GM15510 (cell line): ENCODE measurements around the gene KCNJ11.

ENCODE experiments used
- POLR2A ChIP-seq: IDR thresholded peaks from 3 replicates; pipeline ENCODE4 v1.6.1; 2011; ENCODE audit warnings: borderline replicate concordance; ENCODE audit not compliant: insufficient read length; ENCODE audit errors: extremely low read depth

The KCNJ11 gene

GRCh38 chr11:17353821-17354600 is 34.4 kb downstream of the KCNJ11 start:
- TF ChIP-seq POLR2A, result no peak

GRCh38 chr11:17352950-17353820 is 35.3 kb downstream of the KCNJ11 start:
- TF ChIP-seq POLR2A, result peak; percentile 24

GRCh38 chr11:17351510-17352176 is 36.8 kb downstream of the KCNJ11 start, which contains the start of gene NCR3LG1:
Gene NCR3LG1, plus strand, starts transcription at chr11:17351800. Its CDS starts 170 bp downstream, at chr11:17351970.
- TF ChIP-seq POLR2A, result no peak

- no peak for TF ChIP-seq POLR2A
These were observed 37.3 kb downstream of the KCNJ11 start for GRCh38 chr11:17351172-17351509.

- no peak for TF ChIP-seq POLR2A
These were observed 37.8 kb downstream of the KCNJ11 start for GRCh38 chr11:17350455-17351171.

- no peak for TF ChIP-seq POLR2A
These were observed 40.8 kb downstream of the KCNJ11 start for GRCh38 chr11:17347676-17348075.

GRCh38 chr11:17343907-17344306 is 44.6 kb downstream of the KCNJ11 start:
- no peak for TF ChIP-seq POLR2A

- no peak for TF ChIP-seq POLR2A
These were observed 45.2 kb downstream of the KCNJ11 start for GRCh38 chr11:17343257-17343656.
